Effector CD8-positive, alpha-beta T cell (primary cell): ENCODE measurements around the gene DAAM2.

Experiments used
- DNase-seq: peaks from one replicate; lab custom pipeline; 2025; lab: John Stamatoyannopoulos, UW

The DAAM2 gene

GRCh38 chr6:39848171-39848570 is 56.0 kb downstream of the DAAM2 start:
- no peak for DNase-seq

- DNase-seq = no peak
Observed at GRCh38 chr6:39849228-39849627, 57.1 kb downstream of the DAAM2 start.

GRCh38 chr6:39849764-39850163 is 57.6 kb downstream of the DAAM2 start:
- no peak for DNase-seq

GRCh38 chr6:39850736-39851297 is 58.6 kb downstream of the DAAM2 start:
- DNase-seq = no peak

- no peak for DNase-seq
Observed at GRCh38 chr6:39851331-39851730, 59.2 kb downstream of the DAAM2 start.

- no peak for DNase-seq
Observed at GRCh38 chr6:39852324-39852723, 60.1 kb downstream of the DAAM2 start.

- no peak for DNase-seq
Observed at GRCh38 chr6:39853604-39854003, 61.4 kb downstream of the DAAM2 start.

- DNase-seq = no peak
Observed at GRCh38 chr6:39855356-39855995, 63.3 kb downstream of the DAAM2 start.

GRCh38 chr6:39859025-39859424 is 66.8 kb downstream of the DAAM2 start:
- no peak for DNase-seq

- no peak for DNase-seq
Observed at GRCh38 chr6:39861663-39862062, 69.5 kb downstream of the DAAM2 start.

- DNase-seq = peak; percentile 35
Observed at GRCh38 chr6:39865011-39865888, 73.1 kb downstream of the DAAM2 start.

GRCh38 chr6:39867592-39867991 is 75.4 kb downstream of the DAAM2 start:
- no peak for DNase-seq

- DNase-seq = no peak
Observed at GRCh38 chr6:39870950-39871349, 78.8 kb downstream of the DAAM2 start.

GRCh38 chr6:39873439-39873838 is 81.3 kb downstream of the DAAM2 start:
- DNase-seq = no peak

GRCh38 chr6:39876111-39876510 is 83.9 kb downstream of the DAAM2 start:
- DNase-seq = no peak

- DNase-seq = no peak
Observed at GRCh38 chr6:39876826-39877225, 84.7 kb downstream of the DAAM2 start.

- no peak for DNase-seq
Observed at GRCh38 chr6:39879535-39879934, 87.4 kb downstream of the DAAM2 start.

- DNase-seq = no peak
Observed at GRCh38 chr6:39880594-39880993, 88.4 kb downstream of the DAAM2 start.

- no peak for DNase-seq
Observed at GRCh38 chr6:39881851-39882530, 89.8 kb downstream of the DAAM2 start.

GRCh38 chr6:39882531-39882899 is 90.3 kb downstream of the DAAM2 start:
- DNase-seq = no peak

- no peak for DNase-seq
Observed at GRCh38 chr6:39884696-39885095, 92.5 kb downstream of the DAAM2 start.

GRCh38 chr6:39885691-39886090 is 93.5 kb downstream of the DAAM2 start:
- DNase-seq = no peak

- no peak for DNase-seq
Observed at GRCh38 chr6:39886871-39887270, 94.7 kb downstream of the DAAM2 start.
